Liver (tissue), 9 donors: ENCODE results near the gene SUMO2. TPM values are rescaled to one million over a fixed set of nuclear protein-coding genes. Genes with fewer than 3 reads are reported as not detected.
"Not testable (repeated sequence)": the region's sequence is repeated elsewhere in the genome, so short reads cannot be mapped to it uniquely, and the experiment has no call there.

Experiments
- DNase-seq: peaks from one replicate; pipeline ENCODE4 v3.0.0-alpha.2; 2017; ENCODE audit warnings: low spot score
- H3K27ac ChIP-seq, 2 donors: one replicate each; pipeline ENCODE4 v1.7.0; 2013; ENCODE audit warnings: inconsistent platforms in 2 of 2, low read length in 2 of 2, control low read depth in 1 of 2, low read depth in 1 of 2, mild to moderate bottlenecking in 1 of 2
- H3K27me3 ChIP-seq, 4 donors: one replicate each; pipeline versions ENCODE4 v1.6.1 to v1.7.0; 2013; ENCODE audit warnings: low read length in 3 of 4, inconsistent platforms in 1 of 4, mild to moderate bottlenecking in 1 of 4, moderate library complexity in 1 of 4; ENCODE audit not compliant: control insufficient read depth in 4 of 4, insufficient read depth in 4 of 4
- H3K36me3 ChIP-seq, 4 donors: one replicate each; pipeline versions ENCODE4 v1.6.1 to v1.7.0; 2013; ENCODE audit warnings: low read length in 3 of 4, mild to moderate bottlenecking in 3 of 4, low read depth in 1 of 4, moderate library complexity in 1 of 4; ENCODE audit not compliant: control insufficient read depth in 4 of 4, insufficient read depth in 3 of 4
- H3K4me1 ChIP-seq, 4 donors: one replicate each; pipeline versions ENCODE4 v1.6.1 to v1.7.0; 2013; ENCODE audit warnings: low read length in 3 of 4, mild to moderate bottlenecking in 3 of 4, moderate library complexity in 1 of 4; ENCODE audit not compliant: control insufficient read depth in 4 of 4, insufficient read depth in 4 of 4
- H3K4me3 ChIP-seq, 3 donors: one replicate each; pipeline versions ENCODE4 v1.6.1 to v1.7.0; 2013; ENCODE audit warnings: low read length in 3 of 3, control low read depth in 1 of 3, low read depth in 1 of 3, mild to moderate bottlenecking in 1 of 3
- H3K9ac ChIP-seq, 2 donors: one replicate each; pipeline ENCODE4 v1.7.0; 2013; ENCODE audit warnings: low read length in 2 of 2, mild to moderate bottlenecking in 2 of 2, moderate library complexity in 2 of 2, control low read depth in 1 of 2, low read depth in 1 of 2
- H3K9me3 ChIP-seq, 4 donors: one replicate each; pipeline versions ENCODE4 v1.6.1 to v1.7.0; 2013; ENCODE audit warnings: low read length in 3 of 4; ENCODE audit not compliant: control insufficient read depth in 4 of 4
- FOXA1 ChIP-seq: IDR thresholded peaks from 2 replicates; pipeline ENCODE4 v1.6.1; 2016; ENCODE audit warnings: antibody characterized with exemption
- FOXA2 ChIP-seq: IDR thresholded peaks from 2 replicates; pipeline ENCODE4 v1.6.1; 2016; ENCODE audit warnings: antibody characterized with exemption
- GABPA ChIP-seq, 2 donors: IDR thresholded peaks in 1 of 2; conservative IDR thresholded peaks in 1 of 2; 2 replicates each; pipeline ENCODE4 v1.6.1; 2016; ENCODE audit warnings: antibody characterized with exemption in 2 of 2, mild to moderate bottlenecking in 1 of 2, moderate library complexity in 1 of 2
- NR2F2 ChIP-seq: IDR thresholded peaks from 2 replicates; pipeline ENCODE4 v1.6.1; 2016; ENCODE audit warnings: antibody characterized with exemption
- RXRA ChIP-seq, 2 donors: IDR thresholded peaks; 2 replicates each; pipeline ENCODE4 v1.6.1; 2017 to 2018; ENCODE audit warnings: antibody characterized with exemption in 2 of 2, mild to moderate bottlenecking in 1 of 2
- SP1 ChIP-seq: IDR thresholded peaks from 2 replicates; pipeline ENCODE4 v1.6.1; 2018; ENCODE audit warnings: antibody characterized with exemption, mild to moderate bottlenecking
- TAF1 ChIP-seq: conservative IDR thresholded peaks from 2 replicates; pipeline ENCODE4 v1.6.1; 2016; ENCODE audit warnings: antibody characterized with exemption, mild to moderate bottlenecking
- YY1 ChIP-seq: IDR thresholded peaks from 2 replicates; pipeline ENCODE4 v1.6.1; 2016; ENCODE audit warnings: antibody characterized with exemption, mild to moderate bottlenecking
- WGBS: extraction: QIAGEN DNeasy Blood & Tissue Kit; methylation state at CpG from one replicate; pipeline ENCODE4 v1.1.7; 2013; 5-methylcytosine and 5-hydroxymethylcytosine counted together
- polyA plus RNA-seq, 2 donors: library from polyadenylated mRNA; stranded (reverse) in 1 of 2; unstranded in 1 of 2; fragments of 200-250 nt in 1 of 2; fragments of >200 nt in 1 of 2; fragmentation: Nextera tagmentation in 1 of 2; extraction: Ambion mirVana in 1 of 2; gene quantifications; one replicate each; pipeline versions ENCODE4 v1.2.1 to v1.2.3, GENCODE V29; 2013 to 2015
- total RNA-seq, 2 donors: library from RNA; depleted of rRNA; stranded (reverse); fragments of >200 nt; gene quantifications; one replicate each; pipeline ENCODE4 v1.2.3, GENCODE V29; 2014
- TF ChIP-seq, protein P1 (sequence below): IDR thresholded peaks from 2 replicates; pipeline ENCODE4 v1.6.1; 2016; ENCODE audit warnings: antibody characterized with exemption
- donor health status: healthy.
- donor health status: healthy.
- donor health status: healthy.
- donor health status: healthy.
- donor health status: healthy.

Gene SUMO2
- total and polyA plus RNA-seq, 4 donors, result 20.9 to 160 (median 50.5) TPM

DNA sequence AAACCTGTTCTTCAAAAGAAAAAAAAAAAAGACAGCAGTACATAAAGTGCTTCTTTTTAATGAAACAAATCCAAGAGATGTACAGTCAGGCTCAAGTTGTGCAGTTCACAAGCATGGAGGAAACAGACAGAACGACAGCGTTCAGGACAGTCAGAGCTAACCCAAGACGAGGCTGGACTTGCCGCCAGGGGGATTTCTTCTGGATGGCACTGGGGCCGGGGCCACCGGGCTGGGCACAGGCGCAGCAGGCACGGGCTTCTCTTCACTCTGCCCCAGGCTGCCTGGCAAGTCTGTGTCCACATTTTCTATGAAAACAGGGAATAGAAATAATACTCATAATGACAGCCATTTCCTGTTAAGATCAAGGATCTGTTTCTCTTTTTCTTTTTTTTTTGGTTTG, 46.8 kb downstream of the SUMO2 start:
- Histone ChIP-seq H3K9ac (no peak overlapping the region), H3K27me3 (no peaks in the 10 kb centered on the region), H3K4me3 (no peak overlapping the region), H3K36me3 (peaks cover 0 to 5% (median under 1%) of the 10 kb centered on the region in 4 donors), H3K4me1 (no peaks in the 10 kb centered on the region), H3K27ac (no peak overlapping the region), H3K9me3 (no peaks in the 10 kb centered on the region)
- no peak for DNase-seq
- no peak for TF ChIP-seq GABPA (IDR thresholded peaks at IDR 0.05 in 1 of 2, conservative IDR thresholded peaks at IDR 0.05 in 1 of 2)
- TF ChIP-seq RXRA (IDR thresholded peaks at IDR 0.05), result no peak
- TF ChIP-seq TAF1, result no peak
- 95% methylated on average over 8 of the region's 8 CpGs for whole genome bisulfite sequencing

DNA sequence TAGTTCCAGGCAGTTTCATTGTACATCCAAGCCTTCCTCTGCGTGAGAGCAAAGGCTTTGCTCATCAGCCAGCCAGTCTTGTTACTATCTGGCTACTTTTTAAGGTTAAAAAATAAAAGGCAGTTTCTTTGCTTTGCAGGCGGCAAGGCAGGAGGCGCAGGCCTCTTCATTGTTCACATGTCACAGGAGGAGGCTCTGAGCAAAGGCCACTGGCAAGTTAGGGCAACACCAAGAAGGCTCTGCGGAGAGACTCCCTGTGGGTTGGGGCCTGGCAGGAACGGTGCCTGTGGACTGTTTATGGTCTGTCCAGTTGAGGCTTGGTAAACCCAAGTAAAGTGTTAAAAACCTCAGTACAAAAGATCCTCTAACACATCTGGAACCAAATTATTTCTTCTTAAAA, 47.3 kb downstream of the SUMO2 start:
- H3K27me3 ChIP-seq, result no peaks in the 10 kb centered on the region
- no peak overlapping the region for H3K4me3 ChIP-seq
- no peak overlapping the region for H3K27ac ChIP-seq
- H3K36me3 ChIP-seq, result peaks cover 0 to 3% (median under 1%) of the 10 kb centered on the region in 4 donors
- TF ChIP-seq, protein P1, sequence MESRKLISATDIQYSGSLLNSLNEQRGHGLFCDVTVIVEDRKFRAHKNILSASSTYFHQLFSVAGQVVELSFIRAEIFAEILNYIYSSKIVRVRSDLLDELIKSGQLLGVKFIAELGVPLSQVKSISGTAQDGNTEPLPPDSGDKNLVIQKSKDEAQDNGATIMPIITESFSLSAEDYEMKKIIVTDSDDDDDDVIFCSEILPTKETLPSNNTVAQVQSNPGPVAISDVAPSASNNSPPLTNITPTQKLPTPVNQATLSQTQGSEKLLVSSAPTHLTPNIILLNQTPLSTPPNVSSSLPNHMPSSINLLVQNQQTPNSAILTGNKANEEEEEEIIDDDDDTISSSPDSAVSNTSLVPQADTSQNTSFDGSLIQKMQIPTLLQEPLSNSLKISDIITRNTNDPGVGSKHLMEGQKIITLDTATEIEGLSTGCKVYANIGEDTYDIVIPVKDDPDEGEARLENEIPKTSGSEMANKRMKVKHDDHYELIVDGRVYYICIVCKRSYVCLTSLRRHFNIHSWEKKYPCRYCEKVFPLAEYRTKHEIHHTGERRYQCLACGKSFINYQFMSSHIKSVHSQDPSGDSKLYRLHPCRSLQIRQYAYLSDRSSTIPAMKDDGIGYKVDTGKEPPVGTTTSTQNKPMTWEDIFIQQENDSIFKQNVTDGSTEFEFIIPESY, result no peak
- TF ChIP-seq GABPA (IDR thresholded peaks at IDR 0.05 in 1 of 2, conservative IDR thresholded peaks at IDR 0.05 in 1 of 2) (no peak), NR2F2 (no peak), YY1 (no peak), TAF1 (no peak), FOXA2 (no peak), SP1 (no peak)
- peaks cover 0 to 2% (median under 1%) of the 10 kb centered on the region in 4 donors for H3K4me1 ChIP-seq
- no peaks in the 10 kb centered on the region for H3K9me3 ChIP-seq
- DNase-seq, result no peak
- 91% methylated on average over 5 of the region's 5 CpGs for whole genome bisulfite sequencing
- H3K9ac ChIP-seq, result no peak overlapping the region

DNA sequence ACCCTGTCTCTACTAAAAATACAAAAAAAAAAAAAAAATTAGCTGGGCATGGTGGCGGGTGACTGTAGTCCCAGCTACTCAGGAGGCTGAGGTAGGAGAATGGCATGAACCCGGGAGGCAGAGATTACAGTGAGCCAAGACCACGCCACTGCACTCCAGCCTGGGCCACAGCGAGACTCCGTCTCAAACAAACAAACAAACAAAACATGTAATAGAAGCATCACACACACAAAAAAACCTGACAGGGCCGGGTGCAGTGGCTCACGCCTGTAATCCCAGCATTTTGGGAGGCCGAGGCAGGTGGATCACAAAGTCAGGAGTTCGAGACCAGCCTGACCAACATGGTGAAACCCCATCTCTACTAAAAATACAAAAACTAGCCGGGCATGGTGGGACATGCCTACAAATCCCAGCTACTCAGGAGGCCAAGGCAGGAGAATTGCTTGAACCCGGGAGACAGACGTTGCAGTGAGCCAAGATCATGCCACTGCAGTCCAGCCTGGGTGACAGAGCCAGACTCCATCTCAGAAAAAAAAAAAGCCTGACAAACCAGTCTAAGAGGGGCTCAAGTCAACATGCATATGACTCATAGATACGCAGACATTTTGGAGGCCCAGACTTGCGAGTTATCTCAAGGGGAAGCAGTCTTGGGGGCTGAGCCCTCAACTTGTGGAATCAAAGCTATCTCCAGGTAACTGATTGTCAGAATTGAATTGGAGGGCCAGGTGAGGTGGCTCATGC, 49.0 kb downstream of the SUMO2 start:
- 95% methylated on average over 14 of the region's 14 CpGs for WGBS
- H3K27ac ChIP-seq, H3K9me3 ChIP-seq, H3K27me3 ChIP-seq, H3K4me1 ChIP-seq, H3K4me3 ChIP-seq, DNase-seq, H3K9ac ChIP-seq: not testable (repeated sequence)
- H3K36me3 ChIP-seq, result peaks cover 0 to 14% (median 5%) of the 10 kb centered on the region in 4 donors

DNA sequence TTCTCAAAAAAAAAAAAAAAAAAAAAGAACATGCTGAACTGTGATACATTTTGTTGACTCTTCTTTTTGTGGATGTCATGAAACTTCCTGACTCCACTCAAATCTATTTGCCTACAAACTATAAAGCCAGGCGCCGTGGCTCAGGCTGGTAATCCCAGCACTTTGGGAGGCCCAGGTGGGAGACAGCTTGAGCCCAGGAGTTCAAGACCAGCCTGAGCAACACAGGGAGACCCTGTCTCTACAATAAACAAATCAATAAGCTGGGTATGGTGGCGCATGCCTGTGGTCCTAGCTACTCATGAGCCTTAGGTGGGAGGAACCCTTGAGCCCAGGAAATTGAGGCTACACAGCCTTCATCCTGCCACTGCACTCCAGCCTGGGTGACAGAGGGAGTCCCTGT, 49.8 kb downstream of the SUMO2 start:
- H3K36me3 ChIP-seq, result peaks cover 0 to 14% (median 5%) of the 10 kb centered on the region in 4 donors
- H3K27ac ChIP-seq, result no peak overlapping the region
- TF ChIP-seq FOXA1 (no peak), FOXA2 (no peak)
- H3K9ac ChIP-seq, result no peak overlapping the region
- peaks cover 0 to 2% (median 1%) of the 10 kb centered on the region in 4 donors for H3K4me1 ChIP-seq
- no peak overlapping the region for H3K4me3 ChIP-seq
- 93% methylated on average over 3 of the region's 3 CpGs for WGBS
- no peak for DNase-seq
- no peaks in the 10 kb centered on the region for H3K9me3 ChIP-seq
- H3K27me3 ChIP-seq, result no peaks in the 10 kb centered on the region

DNA sequence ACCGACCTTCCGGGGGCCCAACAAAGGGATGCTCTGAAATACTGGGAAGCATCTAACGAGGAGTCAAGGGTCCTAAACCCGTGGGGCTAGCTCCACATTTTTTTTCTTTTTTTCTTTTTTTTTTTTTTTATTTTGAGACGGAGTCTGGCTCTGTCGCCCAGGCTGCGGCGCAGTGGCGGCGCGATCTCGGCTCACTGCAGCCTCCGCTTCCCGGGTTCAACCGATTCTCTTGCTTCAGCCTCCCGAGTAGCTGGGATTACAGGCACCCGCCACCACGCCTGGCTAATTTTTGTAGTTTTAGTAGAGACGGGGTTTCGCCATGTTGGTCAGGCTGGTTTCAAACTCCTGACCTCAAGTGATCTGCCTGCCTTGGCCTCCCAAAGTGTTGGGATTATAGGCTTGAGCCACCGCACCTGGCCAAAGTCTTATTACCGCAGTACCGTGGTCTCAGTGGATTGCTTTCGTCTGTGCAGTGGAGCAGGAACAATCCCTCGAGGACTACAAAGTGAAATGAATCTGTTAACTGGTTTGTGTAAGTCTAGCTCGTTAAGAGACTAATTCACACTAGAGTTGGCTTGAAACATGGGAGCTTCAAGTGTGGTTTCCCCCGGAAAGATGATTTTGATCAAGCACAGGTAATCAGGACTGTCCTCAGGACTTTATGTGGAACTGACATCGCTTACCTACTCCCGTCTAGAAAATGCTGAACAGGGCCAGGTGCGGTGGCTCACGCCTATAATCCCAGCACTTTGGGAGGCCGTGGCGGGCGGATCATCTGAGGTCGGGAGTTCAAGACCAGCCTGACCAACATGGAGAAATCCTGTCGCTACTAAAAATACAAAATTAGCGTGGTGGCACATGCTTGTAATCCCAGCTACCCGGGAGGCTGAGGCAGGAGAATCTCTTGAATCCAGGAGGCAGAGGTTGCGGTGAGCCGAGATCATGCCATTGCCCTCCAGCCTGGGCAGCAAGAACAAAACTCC, 50.5 kb downstream of the SUMO2 start:
- H3K4me1 ChIP-seq, H3K27me3 ChIP-seq, DNase-seq, H3K9me3 ChIP-seq, H3K9ac ChIP-seq: not testable (repeated sequence)
- 85% methylated on average over 40 of the region's 40 CpGs for WGBS
- H3K36me3 ChIP-seq, result peaks cover 0 to 14% (median 5%) of the 10 kb centered on the region in 4 donors
- peak overlapping the region; percentile 61 to 80 for H3K27ac ChIP-seq
- peak overlapping the region in 2 of 3 donors; percentile 81 to 95 for H3K4me3 ChIP-seq
